PFSK-1 (cell line): ENCODE results near the gene CPXM1.

ENCODE experiments used
- FOXP2 ChIP-seq: optimal IDR thresholded peaks from 2 replicates; pipeline ENCODE3; 2011; ENCODE audit warnings: borderline replicate concordance, control low read depth, inconsistent platforms; ENCODE audit not compliant: insufficient read depth; ENCODE audit errors: extremely low read length, extremely low read depth
- POLR2AphosphoS5 ChIP-seq: IDR thresholded peaks from 2 replicates; pipeline ENCODE4 v1.6.1; 2012; ENCODE audit warnings: low read depth, mild to moderate bottlenecking, control low read depth, low read length, moderate library complexity
- SIN3A ChIP-seq: IDR thresholded peaks from 2 replicates; pipeline ENCODE4 v1.6.1; 2012; ENCODE audit warnings: mild to moderate bottlenecking, low read length, moderate library complexity, borderline replicate concordance; ENCODE audit not compliant: insufficient read depth
- TAF1 ChIP-seq: IDR thresholded peaks from 2 replicates; pipeline ENCODE4 v1.6.1; 2012; ENCODE audit warnings: low read length, control low read depth, borderline replicate concordance; ENCODE audit not compliant: insufficient read depth

DNA sequence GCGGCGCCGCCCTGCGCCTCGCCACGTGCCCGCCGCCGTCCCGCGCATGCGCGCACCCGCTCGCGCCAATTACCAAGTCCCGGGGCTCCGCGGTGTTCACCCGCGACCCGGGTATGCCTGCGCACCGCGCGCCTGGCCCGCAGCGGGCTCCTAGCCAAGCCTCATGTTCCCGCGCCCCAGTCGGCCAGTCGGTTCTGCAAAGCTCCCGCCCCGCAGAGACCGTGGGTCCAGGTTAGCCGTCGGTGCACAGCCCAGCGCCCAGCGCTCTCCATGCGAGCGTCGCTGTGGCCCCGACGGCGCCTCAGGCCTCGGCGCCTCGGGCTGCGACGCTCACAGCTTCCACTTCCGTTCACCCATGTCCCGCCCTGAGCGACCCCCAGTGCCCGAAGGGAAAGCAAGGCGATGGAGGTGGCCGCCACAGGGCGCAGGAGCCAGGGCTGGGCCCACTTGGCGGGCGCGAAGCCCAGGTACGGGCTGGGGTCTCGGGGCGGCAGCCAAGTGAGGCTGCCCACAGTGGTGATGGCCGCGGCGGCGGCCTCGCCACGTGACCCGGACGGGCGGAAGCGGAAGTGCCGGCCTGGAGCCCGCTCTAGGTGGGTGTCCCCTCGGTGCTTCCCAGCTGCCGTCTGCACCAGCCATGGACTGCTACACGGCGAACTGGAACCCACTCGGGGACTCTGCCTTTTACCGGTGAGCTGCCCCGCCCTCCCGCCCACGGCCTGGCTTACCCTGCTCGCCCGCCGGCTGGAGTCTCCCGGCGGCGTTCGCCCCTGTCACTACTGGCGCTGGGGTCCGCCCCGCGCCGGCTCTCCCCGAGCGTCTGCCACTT, 39.9 kb upstream of the CPXM1 start, which contains the start of the genes PCED1A and VPS16:
- TF ChIP-seq SIN3A (peak; percentile 91; the same call in 1 of the 2 replicates), TAF1 (peak; percentile 85), FOXP2 (no peak), POLR2AphosphoS5 (peak; percentile 71; the same call in 1 of the 2 replicates)
